GM19395 (cell line): ENCODE data around the gene FBXO5.
A peak's percentile ranks its signal among the peaks of the same experiment; 100 is the strongest.

Experiments used
- ATAC-seq: cut with Tn5 transposase; IDR thresholded peaks from one replicate; pipeline ENCODE4 v1.9.1; 2021; ENCODE audit warnings: mild to moderate bottlenecking, moderate library complexity; ENCODE audit not compliant: unreplicated experiment

The FBXO5 gene

DNA sequence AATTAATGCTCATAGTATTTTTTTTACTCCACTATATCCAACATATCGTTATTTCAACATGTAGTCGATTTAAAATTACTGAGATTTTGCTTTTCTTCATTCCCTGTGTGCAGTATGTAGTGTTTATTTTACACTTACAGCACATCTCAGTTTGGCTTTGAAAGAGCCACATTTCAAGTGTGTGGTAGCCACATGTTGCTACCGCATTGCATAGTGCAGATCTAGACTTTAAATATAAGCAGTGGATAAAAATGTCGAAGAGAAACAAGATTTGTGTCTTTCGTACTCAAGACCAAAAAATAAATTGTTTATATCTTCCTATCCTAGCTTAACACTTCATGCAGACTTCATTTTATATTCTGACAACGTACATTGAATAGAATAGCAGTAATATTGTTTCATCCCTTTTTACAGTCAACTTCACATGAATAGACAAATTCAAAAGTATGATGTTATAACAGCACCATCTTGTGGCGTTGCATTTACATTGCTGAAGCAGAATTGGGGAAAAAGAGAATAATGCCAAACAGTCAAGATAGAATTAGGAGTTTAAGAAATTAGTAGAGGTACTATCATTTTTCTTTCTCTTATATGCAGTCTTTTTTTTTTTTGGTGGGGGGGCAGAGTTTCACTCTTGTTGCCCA is 29.9 kb downstream of the FBXO5 start:
- ATAC-seq: no peak

- no peak for ATAC-seq
Measured at GRCh38 chr6:152952045-152952444, 30.8 kb downstream of the FBXO5 start.

GRCh38 chr6:152950240-152950639 is 32.6 kb downstream of the FBXO5 start:
- ATAC-seq: no peak

DNA sequence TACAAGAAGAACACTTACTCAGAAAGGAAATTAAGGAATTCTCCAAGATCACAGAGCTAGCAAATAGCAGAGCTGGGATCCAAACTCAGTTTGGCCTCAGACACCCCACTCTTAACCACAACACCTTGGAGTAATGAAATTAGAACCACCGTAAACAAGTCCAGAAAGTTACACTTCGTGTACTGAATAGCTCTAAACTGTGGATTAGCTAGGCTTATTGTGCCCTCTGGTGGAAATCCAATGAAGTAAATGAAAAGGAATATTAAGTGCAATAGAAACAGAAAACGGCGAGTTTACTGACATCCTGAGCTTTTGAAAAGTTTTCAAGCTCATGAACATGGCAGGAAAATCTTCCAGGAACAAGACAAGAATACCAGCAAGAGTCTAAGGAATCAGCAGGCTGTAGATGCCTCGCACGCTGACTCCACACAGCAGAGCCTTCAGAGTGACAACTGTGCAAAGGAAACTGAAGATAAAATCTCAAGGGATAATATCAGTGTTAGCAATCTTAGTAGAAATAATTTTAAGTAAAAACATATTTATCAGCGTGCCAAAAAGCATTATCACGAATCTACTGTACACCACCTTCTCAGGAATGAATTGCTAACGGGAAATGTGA is 34.6 kb downstream of the FBXO5 start:
- peak; percentile 87 for ATAC-seq

- no peak for ATAC-seq
Measured at GRCh38 chr6:152946995-152947394, 35.8 kb downstream of the FBXO5 start.

GRCh38 chr6:152946484-152946883 is 36.4 kb downstream of the FBXO5 start:
- ATAC-seq: no peak

- no peak for ATAC-seq
Measured at GRCh38 chr6:152943260-152943897, 39.5 kb downstream of the FBXO5 start.

- ATAC-seq: no peak
Measured at GRCh38 chr6:152942319-152942869, 40.4 kb downstream of the FBXO5 start.

DNA sequence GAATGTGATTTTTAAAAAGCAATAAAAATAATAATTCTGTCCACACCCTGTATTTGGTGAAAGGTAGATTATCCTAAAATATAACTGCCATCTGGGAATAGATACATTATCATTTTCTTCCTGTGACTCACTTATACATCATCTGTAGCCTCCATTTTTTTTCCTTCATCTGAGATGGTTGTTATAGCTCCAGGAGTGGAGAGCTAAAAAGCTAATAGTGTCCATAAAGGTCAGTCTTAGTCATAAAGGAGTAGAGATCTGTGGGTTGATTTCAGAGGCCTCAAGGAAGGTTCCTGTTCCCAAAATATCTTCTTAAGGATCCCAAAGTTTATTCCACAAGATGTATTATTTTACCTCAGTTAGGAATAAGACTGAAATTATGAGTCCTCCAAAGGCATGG is 41.1 kb downstream of the FBXO5 start:
- ATAC-seq: no peak

DNA sequence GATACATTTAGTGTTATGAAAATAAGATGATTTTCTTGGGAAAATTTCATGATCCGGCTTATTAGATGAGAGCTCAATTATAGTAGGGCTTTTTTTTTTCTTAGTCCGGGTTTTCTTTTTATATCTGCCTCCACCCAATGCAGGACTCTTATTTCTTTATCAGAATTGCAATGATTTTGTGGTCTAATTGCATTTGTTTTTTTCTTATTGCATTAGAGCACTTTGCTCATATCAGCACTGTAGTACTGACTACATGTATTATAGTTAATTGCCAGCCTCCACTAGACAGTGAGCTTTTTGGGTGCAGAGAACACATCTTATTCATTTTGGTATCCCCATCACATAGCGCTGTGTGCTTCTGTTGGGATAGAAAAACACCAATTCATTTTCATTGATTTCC is 50.0 kb downstream of the FBXO5 start:
- no peak for ATAC-seq

GRCh38 chr6:152922706-152923105 is 60.1 kb downstream of the FBXO5 start:
- ATAC-seq: no peak
